Panc1 (cell line): ENCODE results near the gene TDRD10. TPM values are rescaled to one million over a fixed set of nuclear protein-coding genes. Genes with fewer than 3 reads are reported as not detected.

Source experiments
- ATAC-seq: fragments of 200-7000 bp; cut with Tn5 transposase; 2 replicates; pipeline ENCODE4 v1.9.1; 2020; ENCODE audit warnings: mild to moderate bottlenecking, moderate library complexity
- BruUV-seq: library from RNA; stranded (reverse); fragments of 400-500 nt; replicated peaks from 2 replicates; lab custom pipeline; 2021; lab: Mats Ljungman, UMichigan
- CTCF ChIA-PET: fragments of 300-600 bp; sonication (Branson Sonifier 250); formaldehyde crosslinking; loops from one replicate; lab custom pipeline; 2022; ENCODE audit warnings: antibody characterized with exemption; lab: Charles Lee
- POLR2A ChIA-PET: fragments of 300-600 bp; sonication (Branson Sonifier 250); formaldehyde crosslinking; loops from one replicate; lab custom pipeline; 2022; ENCODE audit warnings: antibody characterized with exemption; lab: Charles Lee
- DNase-seq: peaks from one replicate; pipeline ENCODE4 v3.0.0-alpha.2; 2010; ENCODE audit warnings: low read depth, low spot score
- H3K27ac ChIP-seq: 2 replicates; pipeline ENCODE4 v1.5.1; 2011; ENCODE audit warnings: mild to moderate bottlenecking, low read length, inconsistent platforms
- H3K27me3 ChIP-seq: fragments of 200-500 bp; sonication (Bioruptor generic); 2 replicates; pipeline ENCODE4 v1.6.0; 2014; ENCODE audit warnings: low read length, inconsistent platforms; ENCODE audit not compliant: control insufficient read depth, insufficient read depth
- H3K36me3 ChIP-seq: fragments of 200-500 bp; sonication (Bioruptor generic); 2 replicates; pipeline ENCODE4 v1.5.1; 2014; ENCODE audit warnings: inconsistent platforms, mild to moderate bottlenecking, low read length, moderate library complexity; ENCODE audit not compliant: control insufficient read depth, insufficient read depth
- H3K4me1 ChIP-seq: 2 replicates; pipeline ENCODE4 v1.5.1; 2011; ENCODE audit warnings: inconsistent platforms, mild to moderate bottlenecking, low read length, moderate library complexity; ENCODE audit not compliant: control insufficient read depth, insufficient read depth
- H3K4me3 ChIP-seq, 2 experiments: 2 replicates each; pipeline ENCODE4 v1.5.1; 2011 to 2012; ENCODE audit warnings: low read depth in 2 of 2, low read length in 2 of 2, mild to moderate bottlenecking in 2 of 2, inconsistent platforms in 1 of 2, moderate library complexity in 1 of 2
- H3K9me3 ChIP-seq: fragments of 200-500 bp; sonication (Bioruptor generic); 2 replicates; pipeline ENCODE4 v1.5.1; 2014; ENCODE audit warnings: low read depth, mild to moderate bottlenecking, inconsistent platforms, low read length, moderate library complexity; ENCODE audit not compliant: control insufficient read depth, insufficient read depth
- POLR2AphosphoS5 ChIP-seq: IDR thresholded peaks from 2 replicates; pipeline ENCODE4 v1.6.1; 2012; ENCODE audit warnings: mild to moderate bottlenecking, low read depth, low read length, moderate library complexity
- SIN3A ChIP-seq: IDR thresholded peaks from 2 replicates; pipeline ENCODE4 v1.6.1; 2012; ENCODE audit warnings: low read depth, mild to moderate bottlenecking, low read length, moderate library complexity, borderline replicate concordance; ENCODE audit not compliant: insufficient read depth
- TCF7L2 ChIP-seq: IDR thresholded peaks from 2 replicates; pipeline ENCODE4 v1.6.1; 2011; ENCODE audit warnings: mild to moderate bottlenecking, low read depth, low read length, inconsistent platforms
- in situ Hi-C: cut with HindIII; loops from 2 replicates; pipeline ENCODE4 v1.10.0; 2016; ENCODE audit warnings: low sequenced_read_pairs, low pct_unique_long_range_greater_than_20kb
- intact Hi-C: fragments of 100-400 bp; cut with micrococcal nuclease; formaldehyde crosslinking; loops from one replicate; pipeline ENCODE4 v1.10.0; 2022; ENCODE audit not compliant: unreplicated experiment
- total RNA-seq: library from RNA; stranded (reverse); gene quantifications from one replicate; pipeline ENCODE4 v1.2.1, GENCODE V29; 2021; ENCODE audit not compliant: unreplicated experiment
- TF ChIP-seq, protein P1 (sequence below): fragments of 450-650 bp; IDR thresholded peaks from 2 replicates; pipeline ENCODE4 v1.5.1; 2017; ENCODE audit warnings: mild to moderate bottlenecking
- TF ChIP-seq, protein P2 (sequence below), 2 experiments: IDR thresholded peaks; 2 replicates each; pipeline ENCODE4 v1.6.1; 2011 to 2012; ENCODE audit warnings: low read depth in 2 of 2, control low read depth in 1 of 2, low read length in 1 of 2, mild to moderate bottlenecking in 1 of 2, moderate library complexity in 1 of 2; ENCODE audit not compliant: insufficient read depth in 1 of 2

Gene TDRD10
- total RNA-seq, 1 experiment from 2014 or later: not detected

DNA sequence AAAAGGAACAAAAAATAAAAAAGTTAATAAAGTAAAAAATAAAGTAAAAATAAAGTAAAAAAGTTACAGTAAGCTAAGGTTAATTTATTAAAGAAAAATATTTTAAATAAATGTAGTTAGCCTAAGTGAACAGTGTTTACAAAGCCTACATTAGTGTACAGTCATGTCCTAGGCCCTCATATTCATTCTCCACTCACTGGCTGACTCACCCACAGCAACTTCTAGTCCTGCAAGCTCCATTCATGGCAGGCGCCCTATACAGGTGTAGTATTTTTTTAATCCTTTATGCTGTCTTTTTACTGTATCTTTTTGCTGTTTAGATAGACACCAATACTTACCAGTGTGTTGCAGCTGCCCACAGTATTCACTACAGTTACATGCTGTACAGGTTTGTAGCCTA lies 93.6 kb downstream of the TDRD10 start:
- ATAC-seq: no peak
- Histone ChIP-seq H3K4me1 (no peaks in the 10 kb centered on the region; the same call in 1 of the 2 replicates), H3K27ac (no peak overlapping the region), H3K27me3 (no peaks in the 10 kb centered on the region), H3K36me3 (peaks cover 31% of the 10 kb centered on the region), H3K9me3 (no peaks in the 10 kb centered on the region), H3K4me3 (no peak overlapping the region)
- intact Hi-C loops: no loop called here
- BruUV-seq: no TSS peak
- TF ChIP-seq, protein P1, sequence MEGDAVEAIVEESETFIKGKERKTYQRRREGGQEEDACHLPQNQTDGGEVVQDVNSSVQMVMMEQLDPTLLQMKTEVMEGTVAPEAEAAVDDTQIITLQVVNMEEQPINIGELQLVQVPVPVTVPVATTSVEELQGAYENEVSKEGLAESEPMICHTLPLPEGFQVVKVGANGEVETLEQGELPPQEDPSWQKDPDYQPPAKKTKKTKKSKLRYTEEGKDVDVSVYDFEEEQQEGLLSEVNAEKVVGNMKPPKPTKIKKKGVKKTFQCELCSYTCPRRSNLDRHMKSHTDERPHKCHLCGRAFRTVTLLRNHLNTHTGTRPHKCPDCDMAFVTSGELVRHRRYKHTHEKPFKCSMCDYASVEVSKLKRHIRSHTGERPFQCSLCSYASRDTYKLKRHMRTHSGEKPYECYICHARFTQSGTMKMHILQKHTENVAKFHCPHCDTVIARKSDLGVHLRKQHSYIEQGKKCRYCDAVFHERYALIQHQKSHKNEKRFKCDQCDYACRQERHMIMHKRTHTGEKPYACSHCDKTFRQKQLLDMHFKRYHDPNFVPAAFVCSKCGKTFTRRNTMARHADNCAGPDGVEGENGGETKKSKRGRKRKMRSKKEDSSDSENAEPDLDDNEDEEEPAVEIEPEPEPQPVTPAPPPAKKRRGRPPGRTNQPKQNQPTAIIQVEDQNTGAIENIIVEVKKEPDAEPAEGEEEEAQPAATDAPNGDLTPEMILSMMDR: no peak
- TF ChIP-seq TCF7L2 (no peak), SIN3A (no peak), POLR2AphosphoS5 (no peak)
- TF ChIP-seq, protein P2, sequence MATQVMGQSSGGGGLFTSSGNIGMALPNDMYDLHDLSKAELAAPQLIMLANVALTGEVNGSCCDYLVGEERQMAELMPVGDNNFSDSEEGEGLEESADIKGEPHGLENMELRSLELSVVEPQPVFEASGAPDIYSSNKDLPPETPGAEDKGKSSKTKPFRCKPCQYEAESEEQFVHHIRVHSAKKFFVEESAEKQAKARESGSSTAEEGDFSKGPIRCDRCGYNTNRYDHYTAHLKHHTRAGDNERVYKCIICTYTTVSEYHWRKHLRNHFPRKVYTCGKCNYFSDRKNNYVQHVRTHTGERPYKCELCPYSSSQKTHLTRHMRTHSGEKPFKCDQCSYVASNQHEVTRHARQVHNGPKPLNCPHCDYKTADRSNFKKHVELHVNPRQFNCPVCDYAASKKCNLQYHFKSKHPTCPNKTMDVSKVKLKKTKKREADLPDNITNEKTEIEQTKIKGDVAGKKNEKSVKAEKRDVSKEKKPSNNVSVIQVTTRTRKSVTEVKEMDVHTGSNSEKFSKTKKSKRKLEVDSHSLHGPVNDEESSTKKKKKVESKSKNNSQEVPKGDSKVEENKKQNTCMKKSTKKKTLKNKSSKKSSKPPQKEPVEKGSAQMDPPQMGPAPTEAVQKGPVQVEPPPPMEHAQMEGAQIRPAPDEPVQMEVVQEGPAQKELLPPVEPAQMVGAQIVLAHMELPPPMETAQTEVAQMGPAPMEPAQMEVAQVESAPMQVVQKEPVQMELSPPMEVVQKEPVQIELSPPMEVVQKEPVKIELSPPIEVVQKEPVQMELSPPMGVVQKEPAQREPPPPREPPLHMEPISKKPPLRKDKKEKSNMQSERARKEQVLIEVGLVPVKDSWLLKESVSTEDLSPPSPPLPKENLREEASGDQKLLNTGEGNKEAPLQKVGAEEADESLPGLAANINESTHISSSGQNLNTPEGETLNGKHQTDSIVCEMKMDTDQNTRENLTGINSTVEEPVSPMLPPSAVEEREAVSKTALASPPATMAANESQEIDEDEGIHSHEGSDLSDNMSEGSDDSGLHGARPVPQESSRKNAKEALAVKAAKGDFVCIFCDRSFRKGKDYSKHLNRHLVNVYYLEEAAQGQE (IDR thresholded peaks at IDR 0.05; ENCODE audit: insufficient read depth in 1 of 2, low read depth in 2 of 2, low read length in 1 of 2): no peak
- CTCF ChIA-PET: no interaction called here
- in situ Hi-C loops: no loop called here
- POLR2A ChIA-PET: interaction anchor here (0.6 to 0.9 kb wide), 2 partner anchors 10 to 16 kb away, joined by 3 read pairs; no protein-coding TSS in a partner anchor
- DNase-seq: no peak

Other genes starting within 250 kb of the TDRD10 start
- gene HAX1, start 229.6 kb upstream of the TDRD10 start, total RNA-seq: 110 TPM
- gene AQP10, start 181.1 kb upstream of the TDRD10 start, total RNA-seq: not detected
- 14.7 TPM for gene ATP8B2, start 176.7 kb upstream of the TDRD10 start, total RNA-seq
- 12.2 TPM for gene IL6R, start 96.9 kb upstream of the TDRD10 start, total RNA-seq
- gene SHE, start 193 bp downstream of the TDRD10 start, total RNA-seq: 0.03 TPM
- 96.0 TPM for gene UBE2Q1, start 56.4 kb downstream of the TDRD10 start, total RNA-seq
- gene CHRNB2, start 65.6 kb downstream of the TDRD10 start, total RNA-seq: 0.21 TPM
- 136 TPM for gene ADAR, start 106.0 kb downstream of the TDRD10 start, total RNA-seq